HG02973 (cell line): ENCODE results near the gene ZMYND8.

Experiments used
- ATAC-seq: cut with Tn5 transposase; IDR thresholded peaks from one replicate; pipeline ENCODE4 v1.9.1; 2021; ENCODE audit warnings: moderate library complexity; ENCODE audit not compliant: unreplicated experiment

The ZMYND8 gene

DNA sequence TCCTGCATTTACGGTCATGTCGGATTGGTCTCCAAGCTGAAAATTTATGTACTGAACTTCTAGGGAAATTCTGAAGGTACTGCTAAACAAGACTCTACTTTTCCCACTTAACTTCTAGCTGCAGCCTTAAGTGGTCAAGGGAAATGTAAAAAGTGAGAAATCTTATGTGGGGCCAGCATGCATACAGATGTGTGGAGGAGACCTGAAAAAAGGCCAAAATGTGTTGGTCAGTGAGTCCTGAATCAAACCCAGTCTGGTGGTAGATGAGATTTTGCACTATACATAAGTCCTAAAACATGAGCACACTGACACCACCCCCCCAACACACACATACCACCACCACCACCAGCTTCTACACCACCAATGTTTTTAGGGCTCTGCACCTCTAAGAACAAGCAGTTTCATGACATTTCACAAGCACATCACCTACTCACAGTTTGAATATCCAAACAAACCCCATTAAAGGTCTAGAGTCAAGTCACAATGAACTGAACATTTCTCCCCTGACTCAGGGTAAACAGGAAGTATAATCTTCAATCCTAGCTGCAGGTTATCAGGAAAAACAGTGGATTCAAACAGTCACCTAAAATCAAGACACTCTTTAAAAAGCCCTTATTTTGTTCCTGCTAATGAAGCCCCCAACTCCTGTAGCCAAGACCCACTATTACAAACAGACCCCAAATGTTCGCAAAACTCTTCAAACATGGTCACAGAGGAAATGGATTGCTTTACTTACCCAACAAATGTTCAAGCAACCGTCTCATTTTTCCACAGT, 1.6 kb downstream of the ZMYND8 start:
- no peak for ATAC-seq

DNA sequence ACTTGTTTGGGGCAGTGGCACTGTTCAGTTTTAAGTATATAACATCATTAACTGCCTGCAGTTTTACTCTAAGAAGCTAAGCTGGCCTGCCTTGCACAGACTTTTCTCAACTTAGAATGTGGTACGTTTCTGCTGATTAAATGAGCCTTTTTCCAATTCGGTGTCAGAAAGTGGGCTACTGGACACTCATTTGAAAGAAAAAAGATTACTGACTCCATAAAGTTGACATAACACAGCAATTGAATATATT, 2.1 kb downstream of the ZMYND8 start:
- ATAC-seq = no peak

DNA sequence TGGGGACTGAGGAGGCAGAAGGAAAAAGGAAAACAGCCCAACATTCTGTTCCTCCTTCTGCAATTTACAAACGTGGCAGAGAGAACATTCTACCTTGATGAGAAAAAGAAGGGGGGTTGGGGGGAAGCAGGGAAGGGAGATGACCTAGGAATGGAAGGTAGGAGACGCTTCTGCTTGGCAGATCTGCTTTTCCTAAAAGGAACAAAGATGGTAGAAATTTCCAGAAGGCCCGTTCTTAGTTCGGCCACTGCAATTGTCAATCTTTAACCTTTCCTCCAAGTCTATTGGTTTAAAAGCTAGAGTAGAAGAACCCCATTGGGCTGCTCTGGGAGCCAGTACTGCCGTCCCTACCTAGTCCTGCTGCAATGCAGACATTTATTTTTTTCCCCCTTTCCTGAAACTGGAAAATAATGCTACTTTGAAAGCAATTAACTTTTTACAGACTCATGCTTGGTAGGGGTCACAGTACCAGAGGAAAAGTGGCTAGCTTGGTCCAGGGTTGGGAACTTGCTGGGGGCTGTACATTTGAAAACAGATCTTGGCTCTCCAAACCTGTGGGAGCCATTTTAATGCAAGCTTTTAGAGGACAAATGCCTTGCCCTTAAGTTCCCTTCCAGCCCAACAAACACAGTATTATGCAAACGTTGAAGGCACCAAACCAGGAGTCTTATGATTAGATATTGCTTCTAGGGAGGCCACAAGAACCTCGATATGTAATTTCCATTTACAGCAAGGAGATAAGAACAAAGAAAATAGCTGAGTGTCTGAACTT, 2.6 kb downstream of the ZMYND8 start:
- ATAC-seq = no peak

DNA sequence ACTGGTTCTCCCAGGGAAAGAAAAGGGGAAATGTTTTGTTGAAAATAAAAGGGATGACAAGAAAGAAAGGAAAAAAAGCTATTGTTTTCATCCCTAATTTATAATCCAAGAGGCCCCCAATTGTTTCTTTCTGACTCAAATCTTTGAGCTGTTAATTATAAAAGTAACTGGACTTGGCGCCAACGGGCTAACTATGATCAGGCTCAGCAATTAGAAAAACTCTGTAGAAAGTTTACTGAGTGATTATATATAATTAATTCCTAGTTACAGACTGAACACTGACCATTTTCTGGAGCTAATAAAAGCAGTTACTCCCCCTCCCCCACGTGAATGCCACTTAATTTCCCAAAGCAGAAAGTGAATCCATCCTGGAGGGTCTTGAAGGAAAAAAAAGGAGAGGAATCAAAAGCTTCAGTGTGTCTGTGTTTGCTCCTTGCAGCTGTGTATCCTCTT, 3.2 kb downstream of the ZMYND8 start:
- ATAC-seq = no peak

DNA sequence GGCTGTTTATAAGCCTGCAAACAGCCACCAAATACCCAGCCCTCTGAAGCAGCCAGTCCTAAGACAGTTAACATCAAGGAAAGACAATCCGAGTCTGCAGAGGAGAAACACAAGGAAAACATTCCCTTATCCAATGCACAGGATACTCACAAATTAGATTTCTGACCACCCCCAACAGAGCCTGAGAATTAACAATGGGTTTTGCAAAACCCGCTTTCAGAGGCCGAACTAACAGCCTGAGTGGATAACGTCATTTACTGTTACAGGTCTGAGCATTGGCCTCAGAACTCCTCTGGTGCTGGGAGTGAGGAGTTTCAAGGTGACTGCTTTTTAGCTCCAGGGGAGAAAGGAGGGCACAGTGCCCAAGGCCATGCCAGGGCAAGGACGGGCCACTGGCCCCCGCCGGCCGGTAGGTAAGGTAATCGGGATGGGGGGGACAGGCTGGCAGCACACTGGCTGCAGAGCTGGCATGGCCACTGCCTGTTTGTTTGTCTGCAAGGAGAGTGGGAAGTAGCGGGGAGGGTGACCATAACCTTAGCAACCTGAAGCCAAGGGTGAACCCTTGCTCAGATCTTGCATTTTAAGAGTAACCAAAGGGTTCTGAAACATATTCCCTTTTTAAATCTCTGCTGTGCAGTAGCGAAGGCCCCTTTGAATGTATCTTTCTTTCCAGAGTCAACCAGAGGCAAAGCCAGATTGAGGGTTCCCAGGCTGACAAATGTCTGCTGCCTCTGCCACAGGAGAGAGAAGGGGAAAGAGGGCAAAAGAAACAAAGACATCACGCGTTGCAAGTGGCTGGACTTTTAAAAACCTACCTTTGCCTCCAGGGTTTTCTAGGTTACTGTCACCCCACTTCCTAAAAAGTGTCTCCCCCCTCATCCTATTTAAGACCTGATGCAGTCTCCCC, 3.9 kb downstream of the ZMYND8 start:
- ATAC-seq = no peak

DNA sequence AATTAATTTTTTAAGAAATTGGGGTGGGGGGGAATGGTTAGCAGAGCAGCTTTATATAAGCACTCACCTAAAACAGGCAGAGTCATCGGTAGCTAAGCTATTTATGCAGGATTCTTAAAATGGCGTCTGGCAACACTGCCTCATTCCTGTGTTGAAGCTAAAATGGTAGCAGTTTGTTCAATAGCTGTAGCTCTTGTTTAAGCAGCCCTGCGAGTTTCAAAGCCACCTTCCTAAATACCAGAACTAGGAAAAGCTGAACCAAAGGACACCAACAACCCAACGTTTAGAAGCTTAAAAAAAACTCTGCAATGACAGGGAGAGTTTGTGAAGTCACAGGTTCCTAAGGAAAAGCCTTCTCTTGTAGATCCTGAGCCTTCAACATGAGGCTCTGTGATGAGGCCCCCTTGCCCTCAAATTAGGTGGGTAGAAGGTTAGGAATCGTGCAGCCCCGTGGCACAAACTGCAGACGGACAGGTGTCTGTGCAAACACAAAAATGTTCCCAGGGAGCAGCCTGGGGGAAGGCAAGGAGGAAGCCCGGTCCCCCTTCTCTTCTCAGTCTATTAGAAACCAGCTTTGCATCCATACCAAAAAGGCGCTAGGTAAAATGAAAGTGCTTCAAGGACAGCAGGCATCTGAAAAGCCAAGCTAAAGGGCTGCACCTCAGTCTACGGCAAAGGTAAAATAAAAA, 4.7 kb downstream of the ZMYND8 start:
- no peak for ATAC-seq

DNA sequence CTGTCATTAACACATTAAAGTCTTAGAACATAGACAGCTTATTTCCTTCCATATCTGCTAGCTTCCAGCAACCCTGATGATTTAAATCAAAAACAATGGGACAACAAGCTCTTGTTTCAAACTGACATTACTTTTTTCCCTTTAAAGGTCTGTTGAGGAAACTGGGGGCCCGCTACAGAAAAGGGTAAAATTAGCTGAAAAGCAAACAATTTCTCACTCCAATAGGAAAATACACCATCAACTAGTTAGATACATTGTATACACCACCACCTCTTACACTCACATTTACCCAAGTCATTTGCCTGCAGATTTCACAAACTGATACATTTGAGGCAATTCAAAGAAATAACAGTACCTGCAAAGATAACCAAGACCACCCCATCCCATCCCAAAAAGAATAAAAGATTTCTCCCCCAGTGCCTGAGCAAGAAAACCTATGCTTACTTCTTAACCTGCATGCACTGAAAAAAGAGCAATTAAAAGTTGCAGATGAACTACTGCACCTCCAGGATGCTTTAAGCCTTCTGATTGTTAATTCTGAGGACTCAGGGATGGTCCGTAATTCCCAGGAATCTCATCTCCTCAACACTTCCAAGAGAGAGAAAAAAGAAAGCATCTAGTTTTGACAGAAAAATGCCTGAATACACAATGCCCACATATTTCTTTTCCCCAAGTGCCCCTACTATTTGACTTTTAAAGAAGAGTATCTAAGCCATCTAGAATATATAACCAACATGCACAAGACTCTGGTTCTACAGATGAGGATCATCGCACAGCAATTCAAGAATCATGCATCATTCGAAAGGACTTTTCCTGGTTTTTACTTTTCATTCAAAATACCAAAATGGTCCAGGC, 5.6 kb downstream of the ZMYND8 start:
- ATAC-seq = no peak

DNA sequence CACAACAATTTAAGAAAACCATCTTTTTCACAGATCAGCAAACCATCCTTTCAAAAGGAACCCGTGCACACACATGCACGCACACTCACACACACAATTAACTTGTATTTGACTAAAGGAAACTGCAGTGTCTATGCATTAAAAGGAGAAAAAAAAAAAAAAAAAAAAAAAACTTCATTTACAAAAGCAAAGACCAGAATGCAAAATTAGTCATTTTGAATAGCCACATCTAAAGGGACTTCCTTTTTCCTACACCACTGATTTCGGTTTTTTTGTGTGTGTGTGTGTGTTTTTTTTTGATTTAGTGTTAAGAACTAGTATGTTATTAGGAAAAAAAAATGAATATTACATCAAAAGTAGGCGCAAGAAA, 6.3 kb downstream of the ZMYND8 start:
- no peak for ATAC-seq

DNA sequence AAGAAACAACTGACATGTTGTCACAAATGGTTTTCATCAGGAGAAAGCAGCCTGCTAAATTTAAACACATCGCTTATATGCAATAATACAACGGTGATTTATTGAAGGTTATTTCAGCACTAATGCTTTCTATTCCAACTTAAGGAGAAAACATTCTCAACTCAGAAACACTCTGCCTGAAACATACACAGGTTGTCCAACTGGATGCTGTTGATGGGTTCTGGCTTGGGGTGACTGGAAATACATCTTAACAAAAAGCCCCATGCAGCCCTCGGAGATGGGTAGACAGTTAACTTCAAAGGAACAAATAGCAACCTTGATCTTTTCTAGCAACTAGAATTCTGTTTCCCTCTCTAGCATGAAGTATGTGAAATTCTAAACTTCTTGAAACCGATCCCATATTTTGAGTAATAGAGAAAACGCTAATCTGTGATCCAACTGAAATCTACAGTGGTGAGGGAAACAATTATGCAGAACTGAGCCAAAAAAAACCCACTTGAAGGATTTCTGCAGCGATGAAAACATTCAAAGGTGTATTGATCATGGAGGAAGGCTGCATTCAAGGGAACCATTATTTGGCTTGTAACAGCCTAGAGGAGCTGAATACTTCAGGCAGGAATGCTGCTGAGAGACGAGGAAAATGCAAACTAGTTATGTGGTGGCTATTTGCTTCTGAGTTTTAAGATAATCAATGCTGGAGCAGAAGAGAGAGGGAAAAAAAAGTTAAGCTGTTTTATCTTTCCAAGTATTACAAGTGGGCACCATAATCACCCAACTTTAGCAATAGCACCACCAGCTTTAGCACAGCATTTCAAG, 6.9 kb downstream of the ZMYND8 start:
- ATAC-seq = no peak

DNA sequence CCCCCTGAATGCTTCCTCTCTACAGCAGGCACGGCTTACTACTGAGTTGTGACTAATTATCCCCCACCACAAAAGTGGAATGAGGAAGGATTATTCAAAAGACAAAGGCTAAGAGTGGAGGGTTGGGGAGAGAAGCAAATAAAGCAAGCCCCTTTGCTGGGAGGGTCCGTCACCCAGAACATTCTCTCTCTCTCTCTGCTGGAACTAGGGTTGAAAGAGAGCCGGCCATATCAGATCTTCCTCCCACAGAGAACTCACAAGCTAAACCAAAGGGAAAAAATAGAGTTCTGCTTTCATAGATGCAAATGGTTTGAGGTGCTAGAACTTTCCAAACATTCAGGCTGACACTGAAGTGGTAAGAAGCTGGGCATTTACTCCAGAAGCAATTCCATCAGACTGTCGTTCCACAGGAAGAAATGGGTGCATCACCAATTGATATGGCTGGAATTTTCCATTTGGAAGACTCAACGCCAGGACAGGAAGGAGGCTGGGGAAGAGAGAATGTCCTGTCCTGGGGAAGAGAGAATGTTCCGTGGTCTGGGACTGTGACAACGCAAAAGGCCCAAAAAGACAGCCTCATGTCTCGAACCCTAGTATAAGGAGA, 7.9 kb downstream of the ZMYND8 start:
- ATAC-seq = no peak

DNA sequence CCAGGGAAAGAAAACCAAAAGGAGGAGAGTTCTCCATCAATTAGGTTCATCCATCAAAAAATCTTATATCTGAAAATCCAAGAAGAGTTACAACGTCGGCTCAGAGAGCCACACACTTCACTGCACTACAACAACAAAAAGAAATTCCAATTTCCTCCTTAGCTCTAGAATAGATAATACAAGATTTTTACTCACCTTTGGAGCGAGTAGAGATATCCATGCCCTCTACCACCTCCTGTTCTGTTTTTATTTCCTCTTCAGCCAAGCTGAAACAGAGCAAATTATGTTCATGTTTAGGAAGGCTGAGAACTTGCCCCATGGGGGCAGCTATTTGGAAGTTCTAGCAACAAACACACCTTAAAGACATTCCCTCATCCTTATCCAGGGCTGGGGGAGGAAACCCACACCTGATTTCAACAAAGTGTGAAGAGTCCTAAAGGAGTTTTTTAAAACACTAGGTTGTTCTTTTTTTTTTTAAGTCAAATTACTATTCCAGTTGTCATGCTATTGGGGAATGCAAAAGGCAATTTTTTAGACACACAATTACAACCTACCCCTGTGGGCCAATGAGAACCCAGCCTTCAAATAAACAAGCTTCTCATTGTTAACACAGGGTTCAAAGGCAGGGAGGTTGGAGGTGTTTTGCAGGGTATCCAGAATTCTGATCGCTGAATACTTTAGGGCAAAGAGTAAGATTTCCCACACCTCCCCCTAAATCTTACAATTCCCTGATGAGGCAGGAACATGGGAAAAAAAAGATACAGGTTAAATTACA, 8.7 kb downstream of the ZMYND8 start:
- no peak for ATAC-seq

DNA sequence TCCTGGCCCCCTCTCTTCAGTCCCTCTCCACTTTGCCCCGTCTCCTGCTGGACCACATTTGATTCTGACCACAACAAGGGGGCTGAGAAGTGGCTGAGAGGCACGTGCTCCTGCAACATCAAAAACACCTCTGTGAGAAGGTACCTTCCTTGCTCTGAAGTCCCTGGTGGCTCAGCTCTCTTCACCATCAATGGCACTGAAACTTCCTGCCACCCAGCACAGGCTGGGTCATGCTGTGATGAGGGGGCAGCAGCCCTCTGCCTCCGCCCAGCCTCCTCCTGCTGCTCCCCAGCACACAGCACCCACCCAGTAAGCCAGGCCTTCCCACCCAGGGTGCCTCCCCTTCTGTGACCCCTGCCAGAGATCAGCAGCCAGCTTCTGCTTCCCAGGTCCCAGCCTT, 10.3 kb downstream of the ZMYND8 start:
- ATAC-seq = no peak

DNA sequence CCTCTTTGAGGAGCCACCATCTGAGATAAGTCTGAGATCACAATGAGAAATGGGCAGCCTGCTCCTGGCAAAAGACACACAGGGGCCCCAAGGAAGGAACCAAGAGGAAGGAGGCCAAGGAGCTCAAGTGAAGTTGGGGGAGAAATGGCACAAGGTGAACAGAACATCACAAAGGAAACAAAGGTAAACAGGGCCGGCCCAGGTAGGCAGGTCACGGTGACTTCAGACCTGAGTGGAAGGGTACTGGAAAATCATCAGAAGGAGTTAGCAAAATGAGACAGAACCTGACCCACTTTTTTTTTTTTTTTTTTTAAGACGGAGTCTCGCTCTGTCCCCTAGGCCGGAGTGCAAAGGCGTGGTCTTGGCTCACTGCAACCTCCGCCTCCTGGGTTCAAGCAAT, 11.3 kb downstream of the ZMYND8 start:
- ATAC-seq = no peak

DNA sequence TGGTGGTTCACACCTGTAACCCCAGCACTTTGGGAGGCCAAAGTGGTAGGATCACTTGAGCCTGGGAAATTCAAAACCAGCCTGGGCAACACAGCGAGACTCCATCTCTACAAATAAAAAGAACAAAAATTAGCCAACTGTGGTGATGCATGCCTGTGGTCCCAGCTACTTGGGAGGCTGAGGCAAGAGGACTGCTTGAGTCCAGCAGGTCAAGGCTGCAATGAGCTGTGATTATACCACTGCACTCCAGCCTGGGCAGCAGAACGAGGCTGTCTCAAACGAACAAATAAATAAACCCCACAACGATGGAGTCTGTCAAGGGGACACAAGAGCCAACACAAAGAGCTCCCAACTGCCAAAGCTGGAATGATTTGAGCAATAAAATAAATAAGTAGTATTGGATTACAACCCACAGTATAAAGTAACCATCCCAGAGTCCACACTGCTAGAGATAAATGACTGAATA, 13.5 kb downstream of the ZMYND8 start:
- ATAC-seq = no peak

DNA sequence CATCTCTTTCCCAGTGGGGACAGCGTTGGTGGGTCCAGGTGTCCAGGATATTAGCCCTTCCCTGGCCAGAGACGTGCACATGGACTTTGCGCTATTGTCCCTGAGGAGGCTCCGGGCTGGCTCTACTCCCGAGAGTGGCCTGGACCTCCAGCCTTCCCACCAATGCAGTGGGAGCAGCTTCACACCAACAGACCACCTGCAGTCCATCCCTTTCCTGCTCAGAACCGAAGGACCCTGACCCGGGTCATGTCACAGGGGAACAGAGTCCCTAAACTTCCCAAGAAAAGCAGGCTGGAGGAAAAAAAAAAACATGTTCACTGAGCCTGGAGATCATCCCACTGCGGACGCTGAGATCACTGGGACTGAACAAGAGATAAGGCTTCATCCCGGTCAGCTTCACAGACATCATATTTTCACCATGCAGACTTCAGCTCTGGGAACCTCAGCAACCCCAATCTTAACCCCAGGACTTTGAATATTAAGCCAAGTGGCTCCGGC, 18.3 kb downstream of the ZMYND8 start:
- ATAC-seq = no peak

DNA sequence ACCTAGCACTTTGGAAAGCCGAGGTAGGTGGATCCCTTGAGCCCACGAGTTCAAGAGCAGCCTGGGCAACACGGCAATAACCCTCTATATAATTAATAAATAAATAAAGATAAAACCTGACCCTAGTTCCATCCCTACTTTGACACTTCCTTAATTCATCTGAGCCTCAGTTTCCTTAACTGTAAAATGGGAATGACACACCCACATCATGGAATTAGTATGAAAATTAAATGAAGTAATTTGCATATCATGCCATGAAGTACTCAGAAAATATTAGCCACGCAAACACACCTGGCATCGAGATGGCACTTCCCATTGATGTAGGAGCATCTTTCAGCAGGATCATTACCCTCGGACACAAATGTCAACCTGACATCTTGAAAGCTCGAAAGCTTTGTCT, 19.1 kb downstream of the ZMYND8 start:
- ATAC-seq = no peak

DNA sequence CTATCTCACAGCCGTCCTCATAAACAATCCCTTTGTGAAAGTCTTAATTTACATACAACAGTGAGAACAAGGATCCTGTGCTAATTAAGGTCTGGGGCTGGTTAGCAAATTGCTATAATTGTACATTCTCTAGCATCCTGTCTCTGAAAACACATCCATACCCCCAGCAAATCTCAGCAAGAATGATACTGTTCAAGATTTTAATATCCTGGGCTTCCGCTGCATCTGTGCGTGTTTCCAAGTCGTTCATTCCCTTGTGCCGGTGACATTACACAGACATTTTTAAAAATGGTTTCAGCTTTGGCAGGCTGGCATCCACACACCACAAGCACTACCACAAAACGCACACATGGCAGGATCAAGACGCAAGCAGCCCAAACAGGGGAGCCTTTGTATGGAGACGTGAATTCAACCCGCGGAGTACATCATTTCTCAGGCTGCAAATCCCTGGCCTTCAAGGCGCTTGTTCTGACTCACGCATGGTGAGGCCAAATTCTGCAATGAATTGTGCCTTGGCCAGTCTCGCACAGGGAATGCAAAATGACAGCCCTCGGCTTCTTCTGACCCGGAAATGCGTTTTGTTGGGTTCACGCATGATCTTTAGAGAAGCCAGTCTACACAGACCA, 20.3 kb downstream of the ZMYND8 start:
- ATAC-seq = no peak
